ENCODE measurements around the gene ILKAP.

ILKAP gene

GRCh38 chr2:238235856-238236255 is 32.4 kb upstream of the ILKAP start:
- no peak for TF ChIP-seq CTCF (IDR thresholded peaks at IDR 0.05; ENCODE audit: low read depth, low read length, missing control alignments)
- DNase-seq (ENCODE audit: extremely low read depth, low read depth), result no peak

GRCh38 chr2:238235331-238235732 is 31.8 kb upstream of the ILKAP start:
- no peak overlapping the region for H3K4me3 ChIP-seq (replicated peaks; ENCODE audit: low read depth, low read length)
- no peak for TF ChIP-seq CTCF (IDR thresholded peaks at IDR 0.05; ENCODE audit: low read depth, low read length, missing control alignments)
- no peak for DNase-seq (ENCODE audit: extremely low read depth, low read depth)

More at GRCh38 chr2:238235856-238236255, 32.4 kb upstream of the ILKAP start:
- H3K4me3 ChIP-seq (replicated peaks; ENCODE audit: low read depth, low read length), result no peak overlapping the region

GRCh38 chr2:238233625-238234024 is 30.1 kb upstream of the ILKAP start:
- no peak overlapping the region for H3K4me3 ChIP-seq (replicated peaks; ENCODE audit: low read depth, low read length)
- no peak for TF ChIP-seq CTCF (IDR thresholded peaks at IDR 0.05; ENCODE audit: low read depth, low read length, missing control alignments)
- no peak for DNase-seq (ENCODE audit: extremely low read depth, low read depth)

GRCh38 chr2:238231809-238232208 is 28.3 kb upstream of the ILKAP start:
- H3K4me3 ChIP-seq (replicated peaks; ENCODE audit: low read depth, low read length), result no peak overlapping the region
- DNase-seq (ENCODE audit: extremely low read depth, low read depth), result no peak
- no peak for TF ChIP-seq CTCF (IDR thresholded peaks at IDR 0.05; ENCODE audit: low read depth, low read length, missing control alignments)

GRCh38 chr2:238231251-238231793 is 27.8 kb upstream of the ILKAP start:
- peak overlapping the region; percentile 39 for H3K4me3 ChIP-seq (replicated peaks; ENCODE audit: low read depth, low read length)
- TF ChIP-seq CTCF (IDR thresholded peaks at IDR 0.05; ENCODE audit: low read depth, low read length, missing control alignments), result no peak
- DNase-seq (ENCODE audit: extremely low read depth, low read depth), result no peak

- peak overlapping the region; percentile 39 for H3K4me3 ChIP-seq (replicated peaks; ENCODE audit: low read depth, low read length)
- no peak for TF ChIP-seq CTCF (IDR thresholded peaks at IDR 0.05; ENCODE audit: low read depth, low read length, missing control alignments)
- DNase-seq (ENCODE audit: extremely low read depth, low read depth), result no peak
Measured at GRCh38 chr2:238230699-238231098, 27.2 kb upstream of the ILKAP start.

- no peak overlapping the region for H3K4me3 ChIP-seq (replicated peaks; ENCODE audit: low read depth, low read length)
- no peak for DNase-seq (ENCODE audit: extremely low read depth, low read depth)
- TF ChIP-seq CTCF (IDR thresholded peaks at IDR 0.05; ENCODE audit: low read depth, low read length, missing control alignments), result no peak
Measured at GRCh38 chr2:238228700-238229099, 25.2 kb upstream of the ILKAP start.

Measured in HFF-Myc (cell line).